HFF-Myc (cell line): Measurements from ENCODE around the gene FER.

Source experiments
- DNase-seq: peaks from one replicate; pipeline ENCODE4 v3.0.0-alpha.2; 2011; ENCODE audit warnings: low read depth; ENCODE audit errors: extremely low read depth
- H3K4me3 ChIP-seq: replicated peaks from 2 replicates; pipeline ENCODE4 v1.5.1; 2011; ENCODE audit warnings: low read depth, mild to moderate bottlenecking, control low read depth, low read length
- TF ChIP-seq, protein P1 (sequence below): IDR thresholded peaks from 2 replicates; pipeline ENCODE4 v1.5.1; 2012; ENCODE audit warnings: mild to moderate bottlenecking, low read depth, low read length, control low read depth; ENCODE audit errors: missing control alignments

Gene FER

DNA sequence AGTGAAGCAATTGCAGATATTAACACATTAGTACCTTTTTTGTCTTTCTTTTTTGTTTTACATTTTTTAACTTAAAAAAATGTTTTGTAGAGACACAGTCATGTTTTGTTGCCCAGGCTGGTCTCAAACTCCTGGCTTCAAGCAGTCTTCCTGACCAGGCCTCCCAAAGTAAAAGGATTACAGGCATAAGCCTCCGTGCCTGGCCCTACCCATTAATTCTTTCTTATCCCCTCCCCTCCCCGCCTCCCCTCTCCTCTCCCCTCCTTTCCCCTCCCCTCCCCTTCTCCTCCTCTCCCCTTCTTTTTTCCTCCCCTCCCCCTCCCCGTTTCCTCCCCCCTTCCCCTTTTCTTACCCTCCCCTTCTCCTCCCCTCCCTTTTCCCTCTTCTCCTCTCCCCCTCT lies 182.4 kb downstream of the FER start:
- no peak overlapping the region for H3K4me3 ChIP-seq
- DNase-seq, result no peak
- TF ChIP-seq, protein P1, sequence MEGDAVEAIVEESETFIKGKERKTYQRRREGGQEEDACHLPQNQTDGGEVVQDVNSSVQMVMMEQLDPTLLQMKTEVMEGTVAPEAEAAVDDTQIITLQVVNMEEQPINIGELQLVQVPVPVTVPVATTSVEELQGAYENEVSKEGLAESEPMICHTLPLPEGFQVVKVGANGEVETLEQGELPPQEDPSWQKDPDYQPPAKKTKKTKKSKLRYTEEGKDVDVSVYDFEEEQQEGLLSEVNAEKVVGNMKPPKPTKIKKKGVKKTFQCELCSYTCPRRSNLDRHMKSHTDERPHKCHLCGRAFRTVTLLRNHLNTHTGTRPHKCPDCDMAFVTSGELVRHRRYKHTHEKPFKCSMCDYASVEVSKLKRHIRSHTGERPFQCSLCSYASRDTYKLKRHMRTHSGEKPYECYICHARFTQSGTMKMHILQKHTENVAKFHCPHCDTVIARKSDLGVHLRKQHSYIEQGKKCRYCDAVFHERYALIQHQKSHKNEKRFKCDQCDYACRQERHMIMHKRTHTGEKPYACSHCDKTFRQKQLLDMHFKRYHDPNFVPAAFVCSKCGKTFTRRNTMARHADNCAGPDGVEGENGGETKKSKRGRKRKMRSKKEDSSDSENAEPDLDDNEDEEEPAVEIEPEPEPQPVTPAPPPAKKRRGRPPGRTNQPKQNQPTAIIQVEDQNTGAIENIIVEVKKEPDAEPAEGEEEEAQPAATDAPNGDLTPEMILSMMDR, result no peak

DNA sequence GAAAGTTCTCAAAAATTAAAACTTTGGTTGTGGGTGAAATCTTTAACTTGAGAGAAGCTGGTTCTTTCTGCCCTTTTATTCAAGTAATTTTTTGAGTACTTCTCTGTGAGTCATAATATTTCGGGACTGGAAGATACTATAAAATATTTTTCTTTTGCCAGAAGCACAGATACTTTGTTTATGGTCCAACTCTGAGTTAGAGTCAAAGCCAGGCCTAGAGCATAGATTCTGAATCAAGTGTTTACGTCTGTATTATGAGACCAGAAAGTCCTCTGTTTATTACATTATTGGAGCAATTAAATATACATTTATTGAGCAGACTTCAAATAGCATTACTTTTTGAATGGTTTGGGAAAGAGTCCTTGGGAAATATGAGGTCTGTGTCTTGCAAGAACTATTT lies 187.9 kb downstream of the FER start:
- H3K4me3 ChIP-seq, result no peak overlapping the region
- no peak for DNase-seq
- TF ChIP-seq, protein P1, result no peak

DNA sequence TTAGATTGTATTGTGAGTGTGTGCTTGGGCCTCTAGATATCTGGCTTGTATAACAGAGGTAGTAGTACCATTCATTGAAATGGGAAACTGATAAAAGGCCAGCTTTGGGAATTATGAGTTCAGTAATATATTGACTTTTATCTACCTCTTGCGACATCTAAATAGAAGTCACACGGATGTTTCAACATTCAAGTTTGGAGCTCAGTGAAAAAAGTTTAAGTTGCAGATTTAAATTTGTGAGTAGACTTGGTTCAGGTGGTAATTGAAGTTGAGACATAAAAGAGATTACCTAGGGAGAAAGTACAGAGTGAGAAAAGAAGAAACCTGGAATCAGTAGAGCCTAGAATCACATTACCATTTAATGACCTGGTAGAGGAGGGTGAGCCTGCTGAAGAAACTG lies 189.5 kb downstream of the FER start:
- no peak overlapping the region for H3K4me3 ChIP-seq
- DNase-seq, result no peak
- TF ChIP-seq, protein P1, result no peak

DNA sequence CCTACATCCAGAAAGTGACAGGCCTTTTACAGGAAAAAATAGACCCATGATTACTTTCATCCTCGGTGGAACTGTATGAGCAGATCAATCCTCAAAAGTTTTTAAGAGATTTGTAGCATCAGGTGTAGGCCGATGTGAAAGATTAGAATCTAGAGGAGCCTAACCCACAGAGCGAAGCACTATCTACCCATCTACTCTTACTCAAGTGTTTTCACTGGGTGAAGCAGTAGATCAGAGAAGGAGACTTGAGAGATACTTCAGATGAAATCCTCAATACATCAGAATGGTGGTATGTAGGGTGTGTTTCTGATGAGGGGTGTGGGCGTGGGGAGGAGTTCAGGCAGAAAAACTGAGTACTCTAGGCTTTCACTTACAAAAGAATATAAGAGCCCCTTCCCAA lies 192.8 kb downstream of the FER start:
- no peak overlapping the region for H3K4me3 ChIP-seq
- TF ChIP-seq, protein P1, result no peak
- no peak for DNase-seq

DNA sequence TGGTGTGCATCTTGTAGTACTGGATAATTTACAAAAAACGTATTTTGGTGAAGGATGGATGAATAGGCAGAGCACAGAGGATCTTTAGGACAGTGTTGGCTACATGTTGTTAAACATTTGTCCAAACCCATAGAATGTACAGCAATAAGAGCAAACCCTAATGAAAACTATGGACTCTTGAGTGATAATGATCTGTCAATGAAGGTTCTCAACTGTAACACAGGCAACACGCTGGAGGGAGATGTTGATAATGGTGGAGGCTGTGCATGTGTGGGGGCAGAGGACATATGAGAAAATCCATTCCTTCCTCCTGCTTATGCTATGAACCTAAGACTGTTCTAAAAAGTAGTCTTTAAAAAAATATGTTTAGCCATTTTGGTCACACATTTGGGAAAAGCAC lies 194.0 kb downstream of the FER start:
- TF ChIP-seq, protein P1, result no peak
- H3K4me3 ChIP-seq, result no peak overlapping the region
- DNase-seq, result no peak

DNA sequence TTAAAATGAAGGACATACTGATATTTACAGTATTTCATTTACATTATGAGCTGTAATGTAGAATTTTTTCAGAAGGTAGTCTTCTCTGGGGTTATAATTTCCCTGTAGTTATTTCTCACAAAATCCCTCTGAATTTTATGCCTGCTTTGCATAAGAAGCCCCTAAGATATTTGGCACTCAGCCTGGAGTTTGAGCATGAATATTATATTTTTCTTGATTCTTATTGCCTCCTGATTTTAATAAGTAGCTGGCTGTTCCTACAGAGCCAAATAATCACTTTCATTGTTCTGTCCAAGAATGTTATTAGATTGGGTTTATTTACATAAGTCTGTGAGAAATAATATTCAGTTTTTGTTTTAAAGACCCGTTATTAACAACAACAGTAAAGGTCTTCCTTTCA lies 195.0 kb downstream of the FER start:
- no peak overlapping the region for H3K4me3 ChIP-seq
- TF ChIP-seq, protein P1, result no peak
- no peak for DNase-seq

DNA sequence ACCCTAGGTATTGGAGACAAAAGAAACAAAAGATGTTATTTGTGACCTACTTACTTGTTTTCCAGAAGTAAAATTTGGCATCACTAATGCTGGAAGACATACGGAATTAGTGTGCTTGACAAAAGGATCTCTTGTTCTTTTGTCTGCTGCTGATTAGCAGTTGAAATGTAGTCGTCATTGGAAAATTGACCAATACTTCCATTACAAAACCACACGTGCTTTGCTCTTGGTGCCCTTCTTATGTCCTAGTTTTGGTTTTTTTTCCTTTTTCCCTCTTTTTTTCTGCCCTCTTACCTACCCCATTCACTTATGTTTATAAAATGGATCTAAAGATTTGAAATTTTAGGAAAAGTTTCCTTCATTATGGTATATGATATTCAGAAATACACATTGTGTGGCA lies 197.4 kb downstream of the FER start:
- TF ChIP-seq, protein P1, result no peak
- no peak for DNase-seq
- no peak overlapping the region for H3K4me3 ChIP-seq
